Colonic mucosa (tissue), 4 donors: Measurements from ENCODE around the gene CACNG4. TPM values are rescaled to one million over a fixed set of nuclear protein-coding genes. Genes with fewer than 3 reads are reported as not detected.

Source experiments
- DNase-seq: peaks from one replicate; pipeline ENCODE4 v3.0.0-alpha.2; 2020
- H3K27ac ChIP-seq: fragments of 200-600 bp; one replicate; pipeline ENCODE4 v1.8.0; 2021
- H3K27me3 ChIP-seq: fragments of 200-600 bp; one replicate; pipeline ENCODE4 v1.8.0; 2021
- H3K36me3 ChIP-seq: fragments of 200-600 bp; one replicate; pipeline ENCODE4 v1.8.0; 2021
- H3K4me1 ChIP-seq: fragments of 200-600 bp; one replicate; pipeline ENCODE4 v1.8.0; 2021; ENCODE audit warnings: mild to moderate bottlenecking
- H3K4me3 ChIP-seq: fragments of 200-600 bp; one replicate; pipeline ENCODE4 v1.8.0; 2021
- H3K9ac ChIP-seq, 2 donors: one replicate each; pipeline ENCODE4 v1.7.0; 2013; ENCODE audit warnings: control low read depth in 2 of 2, low read depth in 2 of 2, low read length in 2 of 2
- H3K9me3 ChIP-seq: fragments of 200-600 bp; one replicate; pipeline ENCODE4 v1.8.0; 2021
- intact Hi-C: fragments of 100-400 bp; cut with DNase I; formaldehyde crosslinking; loops from one replicate; pipeline ENCODE4 v1.14.1; 2022
- total RNA-seq, 2 donors: library from RNA; stranded (reverse); fragmentation: NEBNext Ultra II Directional in 1 of 2; extraction: Animal tissue kit (Norgen Biotek cat#: 25700) in 1 of 2; gene quantifications; one replicate each; pipeline ENCODE4 v1.2.1, GENCODE V29; 2021
- TF ChIP-seq, protein P1 (sequence below): fragments of 200-600 bp; IDR thresholded peaks from one replicate; pipeline ENCODE4 v1.8.0; 2022; ENCODE audit warnings: antibody characterized with exemption, mild to moderate bottlenecking
- donor health status: healthy.
- donor health status: DM: no; HTN: no; CAD: no.
- donor health status: DM: no; HTN: no; CAD: no.

Gene CACNG4
- total RNA-seq, 2 donors from 2014 or later = 0.20 to 0.35 TPM

DNA sequence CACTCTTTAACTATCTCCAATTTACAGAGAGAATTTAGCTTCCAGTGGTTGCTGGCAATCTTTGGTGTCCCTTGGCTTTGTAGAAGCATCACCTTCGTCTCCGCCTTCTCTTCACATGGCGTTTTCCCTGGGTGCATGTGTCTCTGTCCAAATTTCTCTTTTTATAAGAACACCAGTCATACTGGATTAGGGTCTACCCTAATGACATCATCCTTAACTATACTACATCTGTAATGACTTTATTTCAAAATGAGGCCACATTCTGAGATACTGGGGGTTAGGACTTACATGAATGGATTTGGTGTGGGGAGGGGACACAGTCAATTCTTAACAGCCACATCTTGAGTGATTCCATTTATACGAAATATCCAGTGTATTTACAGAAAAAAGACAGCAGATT, 22.2 kb downstream of the CACNG4 start:
- Histone ChIP-seq H3K27ac (no peak overlapping the region), H3K9ac (no peak overlapping the region), H3K9me3 (no peaks in the 10 kb centered on the region), H3K4me1 (no peaks in the 10 kb centered on the region), H3K36me3 (no peaks in the 10 kb centered on the region), H3K27me3 (no peaks in the 10 kb centered on the region), H3K4me3 (no peak overlapping the region)
- TF ChIP-seq, protein P1, sequence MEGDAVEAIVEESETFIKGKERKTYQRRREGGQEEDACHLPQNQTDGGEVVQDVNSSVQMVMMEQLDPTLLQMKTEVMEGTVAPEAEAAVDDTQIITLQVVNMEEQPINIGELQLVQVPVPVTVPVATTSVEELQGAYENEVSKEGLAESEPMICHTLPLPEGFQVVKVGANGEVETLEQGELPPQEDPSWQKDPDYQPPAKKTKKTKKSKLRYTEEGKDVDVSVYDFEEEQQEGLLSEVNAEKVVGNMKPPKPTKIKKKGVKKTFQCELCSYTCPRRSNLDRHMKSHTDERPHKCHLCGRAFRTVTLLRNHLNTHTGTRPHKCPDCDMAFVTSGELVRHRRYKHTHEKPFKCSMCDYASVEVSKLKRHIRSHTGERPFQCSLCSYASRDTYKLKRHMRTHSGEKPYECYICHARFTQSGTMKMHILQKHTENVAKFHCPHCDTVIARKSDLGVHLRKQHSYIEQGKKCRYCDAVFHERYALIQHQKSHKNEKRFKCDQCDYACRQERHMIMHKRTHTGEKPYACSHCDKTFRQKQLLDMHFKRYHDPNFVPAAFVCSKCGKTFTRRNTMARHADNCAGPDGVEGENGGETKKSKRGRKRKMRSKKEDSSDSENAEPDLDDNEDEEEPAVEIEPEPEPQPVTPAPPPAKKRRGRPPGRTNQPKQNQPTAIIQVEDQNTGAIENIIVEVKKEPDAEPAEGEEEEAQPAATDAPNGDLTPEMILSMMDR = no peak
- intact Hi-C loops = no loop called here
- DNase-seq = no peak

GRCh38 chr17:66987059-66987616, 22.6 kb downstream of the CACNG4 start:
- intact Hi-C loops = no loop called here
- no peaks in the 10 kb centered on the region for H3K4me1 ChIP-seq
- H3K27me3 ChIP-seq = no peaks in the 10 kb centered on the region
- no peak for DNase-seq
- H3K9me3 ChIP-seq = no peaks in the 10 kb centered on the region
- no peak overlapping the region for H3K27ac ChIP-seq
- H3K4me3 ChIP-seq = no peak overlapping the region
- no peaks in the 10 kb centered on the region for H3K36me3 ChIP-seq
- TF ChIP-seq, protein P1 = no peak
- H3K9ac ChIP-seq = no peak overlapping the region

- Histone ChIP-seq H3K27ac (no peak overlapping the region), H3K27me3 (no peaks in the 10 kb centered on the region)
- TF ChIP-seq, protein P1 = no peak
Measured at GRCh38 chr17:66988069-66988798, 23.7 kb downstream of the CACNG4 start.

DNA sequence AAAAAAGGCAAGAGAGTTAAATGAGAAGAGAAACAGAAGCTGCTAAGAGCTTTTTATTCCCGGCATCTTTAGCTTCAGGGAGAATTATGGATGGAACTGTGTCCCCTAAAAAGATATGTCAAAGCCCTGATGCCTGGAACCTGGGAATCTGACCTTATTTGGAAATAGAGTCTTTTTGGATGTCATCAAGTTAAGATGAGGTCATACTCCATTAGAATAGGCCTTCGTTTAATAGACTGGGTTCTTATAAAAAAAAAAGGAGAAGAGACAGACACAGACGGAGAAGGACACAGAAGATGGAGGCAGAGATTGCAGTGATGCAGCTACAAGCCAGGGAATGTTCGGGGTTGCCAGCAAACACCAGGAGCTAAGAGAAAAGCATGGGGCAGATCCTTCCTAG, 24.6 kb downstream of the CACNG4 start:
- TF ChIP-seq, protein P1 = no peak
- intact Hi-C loops = no loop called here
- H3K36me3 ChIP-seq = no peaks in the 10 kb centered on the region

More at GRCh38 chr17:66988069-66988798, 23.7 kb downstream of the CACNG4 start:
- H3K9ac ChIP-seq = no peak overlapping the region
- no peaks in the 10 kb centered on the region for H3K36me3 ChIP-seq
- no peaks in the 10 kb centered on the region for H3K4me1 ChIP-seq
- intact Hi-C loops = no loop called here
- no peaks in the 10 kb centered on the region for H3K9me3 ChIP-seq
- no peak for DNase-seq
- H3K4me3 ChIP-seq = no peak overlapping the region

DNA sequence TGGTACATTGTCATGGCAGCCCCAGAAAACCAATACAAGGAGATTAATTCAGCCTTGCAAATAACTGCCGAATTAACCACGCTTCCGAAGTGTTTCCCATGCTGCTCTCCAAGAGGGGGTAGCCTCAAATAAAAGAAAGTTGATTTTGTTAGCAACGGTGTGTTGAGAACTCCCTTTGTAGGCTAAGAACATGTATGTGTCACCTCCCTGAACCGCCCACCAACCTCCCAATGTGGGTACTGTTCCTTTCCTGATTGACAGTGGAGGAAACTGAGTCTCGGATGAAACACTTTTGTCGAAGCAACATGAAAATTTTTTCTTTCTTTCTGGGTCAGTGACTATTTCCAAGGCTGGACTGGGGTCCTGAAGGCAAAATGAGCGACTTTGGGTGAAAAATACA, 25.1 kb downstream of the CACNG4 start:
- H3K4me3 ChIP-seq = no peak overlapping the region
- no peaks in the 10 kb centered on the region for H3K36me3 ChIP-seq
- H3K4me1 ChIP-seq = no peaks in the 10 kb centered on the region
- TF ChIP-seq, protein P1 = no peak
- intact Hi-C loops = no loop called here
- H3K27me3 ChIP-seq = no peaks in the 10 kb centered on the region
- no peak overlapping the region for H3K9ac ChIP-seq
- H3K27ac ChIP-seq = no peak overlapping the region
- no peaks in the 10 kb centered on the region for H3K9me3 ChIP-seq
- DNase-seq = no peak

More for the DNA sequence above, 24.6 kb downstream of the CACNG4 start:
- Histone ChIP-seq H3K27me3 (no peaks in the 10 kb centered on the region), H3K4me1 (no peaks in the 10 kb centered on the region), H3K27ac (no peak overlapping the region), H3K9ac (no peak overlapping the region), H3K4me3 (no peak overlapping the region), H3K9me3 (no peaks in the 10 kb centered on the region)
- no peak for DNase-seq
